Smooth muscle cell of the brain vasculature (primary cell): Measurements from ENCODE around the gene CAB39.

ENCODE experiments used
- DNase-seq: peaks from one replicate; pipeline ENCODE4 v3.0.0-alpha.2; 2012; ENCODE audit warnings: low read depth, low spot score

The CAB39 gene

DNA sequence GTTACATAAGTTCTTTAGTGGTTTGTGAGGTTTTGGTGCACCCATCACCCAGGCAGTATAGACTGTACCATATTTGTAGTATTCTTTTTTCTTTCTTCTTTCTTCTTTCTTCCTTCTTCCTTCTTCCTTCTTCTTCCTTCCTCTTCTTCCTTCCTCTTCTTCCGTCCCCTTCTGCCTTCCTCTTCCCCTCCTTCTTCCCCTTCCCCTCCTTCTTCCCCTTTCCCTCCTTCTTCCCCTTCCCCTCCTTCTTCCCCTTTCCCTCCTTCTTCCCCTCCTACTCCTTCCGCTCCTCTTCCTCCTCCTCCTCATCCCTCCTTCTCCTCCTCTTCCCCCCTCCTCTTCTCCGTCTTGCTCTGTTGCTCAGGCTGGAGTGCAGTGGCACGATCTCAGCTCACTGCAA lies 41.6 kb downstream of the CAB39 start:
- DNase-seq: no peak

DNA sequence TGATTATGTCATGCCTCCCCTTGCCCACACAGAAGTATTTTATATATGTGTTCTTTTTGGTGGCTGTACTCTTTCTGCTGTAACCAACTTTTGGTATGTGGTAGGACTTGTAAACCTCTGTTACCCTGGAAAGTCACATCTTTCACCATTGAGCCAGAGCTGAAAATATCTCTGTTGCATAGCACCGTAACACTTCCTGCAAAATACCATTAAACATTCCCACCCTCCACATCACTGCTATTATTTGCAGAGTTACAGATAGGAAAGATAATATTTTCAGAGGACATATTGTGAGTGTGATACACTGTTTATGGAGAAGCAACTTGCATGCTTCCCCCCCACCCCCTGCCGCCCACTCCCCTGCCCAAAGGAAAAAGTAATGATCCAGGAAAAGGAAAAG lies 44.8 kb downstream of the CAB39 start:
- no peak for DNase-seq

DNA sequence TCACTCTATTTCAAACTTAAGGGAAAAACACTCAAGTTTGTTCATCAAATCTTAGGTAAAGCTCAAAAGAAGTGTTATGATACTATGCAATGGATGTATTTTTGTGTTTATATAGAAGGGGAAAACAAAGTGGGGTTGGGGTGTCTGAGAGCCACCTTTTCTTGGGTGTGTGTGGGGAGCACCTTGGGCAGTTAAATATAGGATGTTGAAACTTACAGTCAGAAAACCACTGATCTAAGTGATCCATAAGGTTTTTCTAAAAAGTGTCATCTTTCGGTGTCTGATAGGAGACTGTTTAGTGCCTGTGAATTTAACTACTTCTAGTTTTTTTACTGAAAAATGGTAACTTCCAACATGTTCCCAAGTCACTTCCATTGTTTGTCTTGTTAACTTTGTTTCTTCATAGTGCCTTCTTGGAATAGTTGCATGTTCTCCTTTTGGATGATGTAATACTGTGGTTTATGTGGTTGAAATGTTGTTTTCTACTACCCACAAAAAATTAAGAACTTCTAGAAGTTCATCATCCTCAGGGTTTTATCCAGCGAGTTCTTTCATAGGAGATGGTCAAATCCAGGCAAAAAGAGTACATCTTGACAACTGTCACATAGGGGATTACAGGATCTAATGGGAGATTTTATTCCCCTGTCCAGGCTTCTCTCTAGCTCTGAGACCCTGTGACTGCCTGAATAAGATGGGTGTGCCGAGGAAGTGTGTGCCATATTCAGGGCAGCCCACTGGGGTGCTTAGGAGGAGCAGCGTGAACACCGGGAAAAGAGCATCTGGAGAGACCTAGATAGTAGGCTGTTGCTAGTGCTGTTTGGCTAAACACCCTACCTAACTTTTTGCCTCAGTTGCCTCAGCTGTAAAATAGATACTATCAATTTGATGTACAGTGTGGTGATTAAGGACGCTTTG lies 46.2 kb downstream of the CAB39 start:
- DNase-seq: no peak

DNA sequence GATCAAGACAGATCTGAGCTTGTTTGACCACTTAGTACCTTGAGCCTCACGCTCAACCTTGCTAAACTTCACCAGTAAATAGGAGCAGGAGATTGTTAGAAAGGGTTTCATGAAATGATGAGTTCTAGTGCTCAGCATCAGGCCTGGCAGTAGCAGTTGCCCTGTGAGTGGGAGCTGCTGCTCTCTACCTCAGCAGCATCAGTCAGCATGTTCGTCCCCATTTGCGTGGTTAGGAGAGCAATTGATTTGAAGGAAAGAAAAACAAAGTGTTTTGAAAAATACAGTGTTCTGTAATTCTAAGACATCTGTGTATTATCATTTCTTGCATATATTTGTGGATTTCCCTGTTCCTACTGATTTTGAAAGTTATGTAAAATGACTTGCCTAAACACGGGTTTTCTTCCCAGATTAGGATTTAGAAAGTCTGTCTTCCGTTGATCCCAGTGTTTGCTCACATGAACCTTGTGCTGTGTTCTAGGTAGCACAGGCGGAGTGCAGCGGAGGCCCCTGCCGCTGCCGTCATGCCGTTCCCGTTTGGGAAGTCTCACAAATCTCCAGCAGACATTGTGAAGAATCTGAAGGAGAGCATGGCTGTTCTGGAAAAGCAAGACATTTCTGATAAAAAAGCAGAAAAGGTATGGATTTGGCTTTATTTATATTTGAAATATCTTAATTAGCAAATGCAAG lies 47.0 kb downstream of the CAB39 start:
- DNase-seq: no peak

DNA sequence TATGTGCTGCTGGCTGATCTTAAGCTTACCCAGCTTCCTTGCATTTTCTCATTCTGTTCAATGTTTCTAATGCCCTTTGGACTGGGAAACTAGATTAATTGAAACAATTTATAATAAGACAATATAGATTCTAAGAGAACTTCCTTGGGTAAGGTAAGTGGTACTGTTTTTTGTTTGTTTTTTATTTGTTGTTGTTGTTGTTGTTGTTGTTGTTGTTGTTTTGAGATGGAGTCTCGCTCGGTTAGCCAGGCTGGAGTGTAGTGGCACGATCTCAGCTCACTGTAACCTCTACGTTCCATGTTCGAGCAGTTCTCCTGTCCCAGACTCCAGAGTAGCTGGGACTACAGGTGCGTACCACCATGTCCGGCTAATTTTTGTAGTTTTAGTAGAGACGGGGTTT lies 49.1 kb downstream of the CAB39 start:
- no peak for DNase-seq

DNA sequence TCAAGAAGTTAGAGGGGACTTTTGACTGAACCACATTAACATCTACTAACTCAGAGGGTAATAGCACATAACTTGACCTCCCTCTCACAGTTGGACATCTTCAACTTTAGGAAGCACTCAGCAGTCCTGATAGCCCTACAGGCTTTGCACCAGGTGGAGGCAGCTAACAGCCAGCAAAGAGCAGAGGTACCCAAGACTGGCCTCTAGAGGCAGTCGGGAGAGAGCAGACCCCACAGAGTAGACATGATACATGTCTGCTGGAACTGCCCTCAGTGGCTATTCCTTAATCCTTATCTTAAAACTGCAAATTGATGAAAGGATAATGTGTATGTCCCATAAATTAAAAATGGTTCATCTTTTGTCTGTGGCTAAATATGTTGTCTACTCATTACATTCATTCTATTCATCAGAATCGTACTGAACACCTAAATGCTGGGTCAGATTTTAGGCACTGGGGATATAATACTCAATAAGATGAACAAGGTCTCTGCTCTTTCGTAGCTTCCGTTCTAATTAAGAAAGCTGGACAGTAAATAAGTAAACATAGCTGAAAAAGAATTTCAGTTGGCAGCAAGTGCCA lies 49.8 kb downstream of the CAB39 start:
- no peak for DNase-seq

DNA sequence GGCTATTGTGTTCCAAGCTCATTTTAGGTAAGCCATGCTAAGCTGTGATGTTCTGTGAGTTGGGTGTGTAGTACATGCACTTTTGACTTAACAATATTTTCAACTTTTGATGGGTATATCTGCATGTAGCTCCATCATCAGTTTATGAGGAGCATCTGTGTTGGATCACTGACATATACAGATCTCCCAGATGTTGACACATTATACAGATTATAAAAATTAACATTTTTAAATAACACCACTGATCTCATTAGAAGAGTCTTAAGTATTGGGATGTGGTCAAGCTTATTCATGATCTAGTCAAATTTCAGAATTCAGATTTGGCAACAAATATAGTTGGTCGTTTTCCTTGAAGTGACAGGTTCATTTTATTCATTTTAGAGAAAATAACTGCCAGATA lies 51.7 kb downstream of the CAB39 start:
- DNase-seq: no peak

DNA sequence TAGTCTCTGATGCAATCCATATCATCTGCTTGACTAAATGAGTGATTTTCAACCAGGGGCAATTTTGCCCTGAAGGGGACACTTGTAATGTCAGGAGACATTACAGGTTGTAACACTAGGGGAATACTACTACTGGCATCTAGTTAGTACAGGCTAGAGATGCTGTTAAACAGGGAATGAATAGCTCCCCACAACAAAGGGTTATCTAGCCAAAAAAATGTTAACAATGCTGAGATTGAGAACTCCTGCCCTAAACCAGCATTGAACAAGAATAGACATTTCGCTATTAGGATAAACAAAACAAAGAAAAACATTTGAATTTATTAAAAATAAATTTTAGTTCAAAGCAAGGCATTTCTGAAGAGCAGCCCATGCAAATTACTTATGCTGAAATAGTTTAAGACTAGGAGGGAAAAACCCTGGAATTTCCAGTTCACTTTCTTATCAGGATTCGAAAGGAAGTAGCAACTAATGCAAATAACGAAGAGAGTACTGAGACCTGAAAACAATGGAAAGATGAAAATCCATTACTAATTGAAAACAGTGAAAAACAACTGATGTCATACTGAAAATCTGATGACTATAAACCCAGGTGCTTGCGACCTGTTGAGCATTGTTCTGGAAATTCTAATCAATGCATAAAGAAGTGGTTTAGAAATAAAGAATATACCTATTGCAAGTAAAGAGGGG lies 53.1 kb downstream of the CAB39 start:
- DNase-seq: no peak

DNA sequence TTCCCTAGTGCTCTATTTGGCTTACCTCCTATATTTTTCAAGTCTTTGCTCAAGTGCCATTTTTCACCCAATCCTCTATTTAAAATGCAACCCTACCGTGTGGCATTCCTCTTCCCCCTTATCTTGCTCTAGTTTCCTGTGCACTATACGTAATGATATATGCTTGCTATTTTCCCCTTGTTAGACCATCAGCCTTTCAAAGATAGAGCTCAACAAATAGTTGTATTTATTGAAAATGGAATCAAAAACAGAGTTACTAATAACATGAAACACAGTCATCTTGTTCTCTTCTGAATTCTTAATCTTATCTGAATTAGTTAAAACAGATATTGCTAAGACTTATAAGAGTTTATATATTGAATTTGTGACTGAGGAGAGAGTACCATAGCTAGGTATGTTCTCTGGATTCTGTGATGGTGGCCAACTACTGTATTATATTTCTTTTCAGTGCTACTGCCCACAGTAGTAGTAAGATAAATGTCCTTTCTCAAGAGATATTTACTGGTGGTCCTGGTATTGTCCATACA lies 55.3 kb downstream of the CAB39 start:
- DNase-seq: no peak

DNA sequence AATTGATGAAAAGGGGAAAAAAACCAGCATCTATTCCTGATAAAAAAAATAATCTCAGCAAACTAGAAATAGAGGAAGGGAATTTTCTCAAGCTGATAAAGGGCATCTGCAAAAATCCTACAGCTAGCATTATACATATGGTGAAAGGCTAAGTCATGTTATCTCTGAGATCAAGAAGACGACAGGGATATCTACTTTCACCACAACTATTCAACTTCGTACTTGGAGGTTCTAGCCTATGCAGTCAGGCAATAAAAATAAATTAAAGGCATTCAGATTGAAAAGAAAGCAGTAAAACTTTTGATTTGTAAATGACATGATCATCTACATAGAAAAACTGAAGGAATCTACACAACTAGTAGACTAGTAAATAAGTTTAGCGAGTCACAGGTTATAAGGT lies 58.2 kb downstream of the CAB39 start:
- DNase-seq: no peak

DNA sequence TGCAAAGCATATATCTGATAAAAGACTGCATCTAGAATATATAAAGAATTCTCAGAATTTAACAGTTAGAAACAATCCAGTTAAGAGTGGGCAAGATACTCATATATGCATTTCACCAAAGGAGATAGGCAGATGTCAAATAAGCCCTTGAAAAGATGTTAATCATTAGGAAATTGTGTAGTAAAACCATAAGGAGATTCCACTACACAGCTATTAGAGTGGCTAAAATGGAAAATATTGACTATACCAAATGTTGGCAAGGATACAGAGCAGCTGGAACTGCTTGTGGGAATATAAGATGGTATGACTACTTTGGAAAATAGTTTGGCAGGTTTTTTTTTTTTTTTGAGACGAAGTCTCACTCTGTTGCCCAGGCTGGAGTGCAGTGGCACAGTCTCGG lies 59.5 kb downstream of the CAB39 start:
- DNase-seq: no peak

DNA sequence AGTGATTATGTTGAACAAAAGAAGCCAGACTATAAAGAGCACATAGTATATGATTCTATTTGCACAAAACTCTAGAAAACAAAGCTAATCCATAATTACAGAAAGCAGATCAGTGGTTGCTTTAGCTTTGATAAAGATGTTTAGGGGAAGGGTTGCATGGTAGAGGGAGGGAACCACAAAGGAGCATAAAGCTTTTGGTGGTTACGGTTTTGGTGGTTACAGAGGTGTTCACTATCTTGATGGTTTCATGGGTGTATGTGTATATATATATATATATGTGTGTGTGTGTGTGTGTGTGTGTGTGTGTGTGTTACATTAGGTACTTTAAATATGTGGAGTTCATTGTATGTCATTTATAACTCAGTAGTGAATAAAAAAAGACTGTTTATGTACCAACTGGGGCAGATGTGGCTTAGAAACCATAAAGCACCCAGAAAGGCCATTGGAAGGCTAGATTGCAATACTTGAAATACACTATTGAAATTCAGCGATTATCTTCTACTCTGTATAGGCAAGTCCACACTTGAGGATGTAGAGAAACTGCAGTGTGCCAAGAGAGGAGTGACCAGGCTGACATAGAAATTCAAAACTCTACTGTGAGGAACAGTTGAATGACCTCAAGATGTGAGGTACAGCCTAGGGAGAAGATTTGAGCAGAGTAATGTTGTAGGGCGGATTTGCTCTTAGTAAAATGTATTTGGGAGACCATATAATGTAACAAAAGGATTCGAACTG lies 60.6 kb downstream of the CAB39 start:
- DNase-seq: no peak

DNA sequence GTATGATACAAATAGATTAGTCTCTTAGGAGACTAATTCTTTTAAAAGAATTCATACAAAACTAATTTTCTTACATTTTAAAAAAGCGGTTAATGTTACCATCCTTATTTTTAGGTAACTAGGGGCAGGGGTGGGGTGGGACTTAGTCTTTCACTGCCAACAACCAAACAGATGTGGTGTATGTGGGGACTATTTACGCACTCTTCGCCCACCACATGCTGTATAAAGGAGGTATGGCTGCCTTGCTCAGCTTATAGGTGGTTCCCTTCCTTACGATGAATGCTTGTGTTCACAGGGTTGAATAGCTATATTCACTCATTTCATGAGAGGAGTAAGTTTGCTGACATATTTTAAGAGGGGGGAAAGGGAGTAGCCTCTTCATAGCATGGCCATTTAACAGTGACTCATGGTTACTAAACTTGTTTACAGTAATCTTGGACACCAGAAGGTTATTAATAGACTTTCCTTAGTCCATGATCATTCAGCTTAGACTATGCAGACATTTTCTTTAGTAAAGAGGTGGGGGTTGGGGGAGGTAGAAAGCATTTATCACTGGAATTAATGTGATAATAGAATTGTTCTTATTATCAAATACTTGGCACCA lies 61.8 kb downstream of the CAB39 start:
- DNase-seq: no peak

DNA sequence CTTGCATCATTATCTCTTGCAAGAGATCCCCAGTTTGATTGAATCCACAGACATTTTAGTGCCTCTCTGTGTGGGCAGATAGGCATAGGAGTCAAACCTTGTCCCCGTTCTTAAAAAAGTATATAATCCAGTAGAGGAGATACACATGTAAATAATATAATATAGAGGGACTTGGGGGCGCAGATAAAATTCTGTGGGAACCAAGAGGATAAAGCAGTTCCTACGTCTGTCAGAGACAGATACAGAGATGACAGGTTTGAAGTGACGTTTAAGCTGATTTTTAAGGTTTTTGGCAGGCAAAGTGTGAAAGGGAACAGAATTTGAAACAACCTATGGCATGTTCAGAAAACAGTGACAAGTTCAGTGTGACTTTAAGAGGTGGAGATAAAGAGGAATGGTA lies 63.1 kb downstream of the CAB39 start:
- DNase-seq: no peak

DNA sequence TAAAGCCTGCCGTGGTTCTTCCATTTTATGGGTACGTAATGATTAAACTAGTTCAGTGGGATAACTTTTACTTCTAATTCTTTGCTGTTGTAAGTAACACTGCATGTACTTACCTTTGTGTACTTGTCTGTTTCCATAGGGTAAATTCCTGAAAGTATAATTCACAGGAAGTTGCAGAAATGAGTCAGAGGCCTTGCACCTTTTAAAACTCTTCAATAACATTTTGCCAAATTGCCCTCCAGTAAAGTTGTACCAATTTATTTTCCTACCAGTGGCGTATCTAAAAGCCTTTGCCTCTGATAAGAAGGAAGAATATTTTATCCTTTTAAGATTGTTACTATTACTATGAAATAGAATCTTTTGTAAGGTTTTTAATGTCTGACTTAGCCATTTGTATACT lies 65.1 kb downstream of the CAB39 start:
- DNase-seq: no peak

DNA sequence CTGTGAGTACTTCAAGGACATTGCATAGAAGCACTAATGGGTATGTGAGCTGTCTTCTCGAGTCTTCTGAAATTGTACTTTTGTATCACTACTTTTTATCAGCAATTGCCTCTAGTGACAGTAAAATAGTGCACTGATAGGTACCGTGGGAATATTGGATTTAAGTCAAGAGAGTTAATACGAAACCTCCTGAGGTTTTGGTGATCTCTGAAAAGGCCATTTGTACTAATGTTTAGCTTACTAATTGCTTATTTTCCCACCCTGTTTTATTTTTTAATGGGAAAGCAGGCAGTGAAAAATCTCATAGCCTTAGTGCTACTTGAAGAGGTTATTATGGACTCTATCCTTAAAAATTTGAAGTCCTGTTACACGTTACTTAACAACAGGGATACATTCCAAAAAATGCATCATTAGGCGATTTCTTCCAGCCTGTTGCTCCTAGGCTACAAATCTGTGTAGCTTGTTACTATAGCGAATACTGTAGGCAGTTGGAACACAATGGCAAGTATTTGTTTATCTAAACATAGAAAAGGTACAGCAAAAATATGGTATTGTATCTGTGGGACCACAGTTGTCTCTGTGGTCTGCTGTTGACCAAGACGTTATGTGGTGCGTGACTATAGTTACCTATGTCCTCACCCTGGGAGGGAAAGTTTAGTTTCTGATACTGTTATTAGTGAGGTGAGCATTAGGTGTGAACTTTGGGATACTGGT lies 65.9 kb downstream of the CAB39 start:
- no peak for DNase-seq

DNA sequence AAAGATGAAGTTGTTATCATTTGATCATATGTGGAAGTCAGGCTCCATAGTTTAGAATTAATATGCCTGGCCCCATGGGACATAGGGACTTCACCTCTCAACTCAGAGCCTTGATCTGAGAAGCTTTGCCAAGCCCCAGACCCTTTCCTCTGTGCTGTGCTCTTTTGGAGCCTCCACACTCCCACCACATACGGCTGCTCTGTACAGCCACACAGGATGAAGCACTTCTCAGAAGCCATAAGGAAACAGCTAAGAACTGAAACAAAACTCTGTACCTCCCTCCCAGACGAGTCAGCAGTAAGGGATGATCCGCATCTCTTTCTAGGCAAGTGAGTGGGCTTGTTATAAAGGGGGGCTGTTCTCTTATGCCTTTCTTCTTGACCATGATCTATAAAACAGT lies 66.5 kb downstream of the CAB39 start:
- DNase-seq: no peak

DNA sequence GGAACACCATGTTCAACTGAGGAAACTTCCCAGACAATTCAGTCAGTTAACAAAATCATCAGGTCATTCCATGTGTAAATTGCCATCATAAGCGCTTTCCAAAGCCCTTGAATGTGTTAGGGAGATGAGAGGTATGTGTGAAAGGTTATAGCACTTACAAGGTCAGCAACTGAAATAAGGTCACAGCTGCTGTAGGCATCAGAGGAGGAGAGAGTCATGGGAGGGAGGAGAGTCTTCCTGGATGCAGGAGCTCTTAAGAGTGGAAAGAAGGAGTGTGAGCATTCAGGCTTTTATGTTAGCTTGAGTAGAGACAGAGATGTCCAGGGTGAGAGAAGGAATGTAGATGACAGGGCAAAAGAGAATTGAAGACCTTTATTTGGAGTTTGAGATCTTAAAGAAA lies 67.0 kb downstream of the CAB39 start:
- no peak for DNase-seq

DNA sequence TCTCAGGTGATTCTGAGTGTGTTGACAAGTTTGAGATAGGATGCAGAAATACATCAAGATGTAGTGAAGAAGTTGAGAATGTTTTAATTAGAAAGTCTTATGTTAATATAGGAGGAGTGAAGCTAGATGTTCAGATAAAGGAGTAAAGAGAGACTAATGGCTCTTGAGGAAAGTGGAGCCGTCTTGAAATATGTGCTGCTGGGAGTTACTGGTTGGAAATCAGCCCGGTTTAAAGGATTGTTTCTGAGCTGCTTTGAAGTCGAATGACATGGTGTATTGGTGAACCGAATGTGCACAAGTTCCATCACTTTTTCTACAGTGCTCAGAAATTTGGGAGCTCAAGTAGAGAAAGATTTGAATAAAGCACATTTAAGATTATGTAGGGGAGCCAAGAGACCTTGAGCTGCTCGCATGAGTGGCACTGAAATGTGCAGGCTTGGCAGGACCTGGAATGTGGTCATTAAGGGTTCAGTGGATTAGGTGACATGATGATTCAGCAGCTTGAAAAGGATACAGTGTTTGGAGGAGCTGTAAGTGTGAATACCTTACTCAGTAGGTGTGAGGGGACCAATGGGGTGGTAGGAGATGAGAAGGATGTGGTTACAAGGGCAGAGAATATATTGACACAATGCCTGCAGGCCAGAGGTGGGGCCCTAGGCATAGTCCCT lies 68.6 kb downstream of the CAB39 start:
- no peak for DNase-seq

DNA sequence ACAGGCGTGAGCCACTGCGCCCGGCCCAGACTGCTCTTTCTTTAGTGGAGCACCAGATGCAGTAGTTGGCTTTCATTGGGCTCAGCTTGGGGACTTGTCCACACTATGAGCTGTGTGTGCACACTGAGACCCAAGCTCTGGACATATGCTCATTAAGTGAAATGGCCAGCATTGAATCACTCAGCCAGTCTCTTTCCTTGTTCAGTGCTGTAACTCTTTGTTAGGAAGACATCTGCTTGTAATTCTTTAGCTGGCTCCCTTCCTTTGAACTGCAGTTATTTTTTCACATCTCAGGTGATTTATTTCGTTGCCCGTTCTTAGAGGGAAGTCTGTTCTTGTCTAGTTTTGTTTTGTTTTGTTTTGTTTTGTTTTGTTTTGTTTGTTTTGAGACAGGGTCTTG lies 70.5 kb downstream of the CAB39 start:
- DNase-seq: no peak
